H1 (cell line): ENCODE data around the gene ARHGEF12. TPM values are rescaled to one million over a fixed set of nuclear protein-coding genes. Genes with fewer than 3 reads are reported as not detected.

ENCODE experiments used
- BCL11A ChIP-seq, 2 experiments: IDR thresholded peaks; one replicate each; pipeline ENCODE4 v1.6.1; 2011; ENCODE audit warnings: low read depth in 2 of 2, low read length in 2 of 2, mild to moderate bottlenecking in 2 of 2
- CBX8 ChIP-seq: fragments of 300-800, 300-1000 bp; sonication (generic); IDR thresholded peaks from 2 replicates; pipeline ENCODE4 v1.7.1; 2016; ENCODE audit warnings: low read depth, low read length, borderline replicate concordance
- CTBP2 ChIP-seq: IDR thresholded peaks from 2 replicates; pipeline ENCODE4 v1.7.0; 2011; ENCODE audit warnings: borderline replicate concordance, mild to moderate bottlenecking, moderate library complexity, mixed read lengths, low read length; ENCODE audit not compliant: insufficient read depth, insufficient read length
- EP300 ChIP-seq, 2 experiments: IDR thresholded peaks; 1 replicate in 1 of 2; 2 replicates in 1 of 2; pipeline ENCODE4 v1.6.1; 2011 to 2012; ENCODE audit warnings: low read depth in 2 of 2, low read length in 2 of 2, mild to moderate bottlenecking in 2 of 2, borderline replicate concordance in 1 of 2, inconsistent platforms in 1 of 2, moderate library complexity in 1 of 2
- HDAC6 ChIP-seq: IDR thresholded peaks from one replicate; pipeline ENCODE4 v1.7.1; 2012; ENCODE audit warnings: low read depth, mild to moderate bottlenecking, inconsistent platforms, low read length, moderate library complexity
- JUND ChIP-seq: IDR thresholded peaks from 2 replicates; pipeline ENCODE4 v1.6.1; 2011; ENCODE audit warnings: mild to moderate bottlenecking, improper control_type of control experiment, low read length
- RAD21 ChIP-seq, 2 experiments: IDR thresholded peaks in 1 of 2; conservative IDR thresholded peaks in 1 of 2; 2 replicates each; pipeline ENCODE4 v1.6.1; 2011; ENCODE audit warnings: low read depth in 2 of 2, low read length in 2 of 2, improper control_type of control experiment in 1 of 2, inconsistent platforms in 1 of 2, mild to moderate bottlenecking in 1 of 2, moderate library complexity in 1 of 2
- SAP30 ChIP-seq: fragments of 300-600 bp; sonication (generic); IDR thresholded peaks from 2 replicates; pipeline ENCODE4 v1.7.1; 2012; ENCODE audit warnings: low read length, moderate library complexity, mild to moderate bottlenecking, inconsistent platforms; ENCODE audit not compliant: insufficient read depth, insufficient replicate concordance
- SP2 ChIP-seq: IDR thresholded peaks from 2 replicates; pipeline ENCODE4 v1.6.1; 2012; ENCODE audit warnings: mild to moderate bottlenecking, low read length, inconsistent platforms
- TAF7 ChIP-seq: optimal IDR thresholded peaks from 2 replicates; pipeline ENCODE3; 2011; ENCODE audit warnings: low read depth, mild to moderate bottlenecking, inconsistent platforms, low read length, moderate library complexity, borderline replicate concordance
- polyA plus RNA-seq, 7 experiments: library from polyadenylated mRNA; depleted of rRNA in 3 of 7; stranded (reverse) in 5 of 7; unstranded in 2 of 7; fragments of >200 nt in 5 of 7; fragments of 200-250 nt in 2 of 7; gene quantifications; 1 replicate in 5 of 7; 2 replicates in 1 of 7; 4 replicates in 1 of 7; pipeline versions ENCODE4 v1.2.1 to v1.2.3, GENCODE V29; 2011 to 2013; ENCODE audit warnings: missing spikeins in 2 of 7, mixed read lengths in 2 of 7
- total RNA-seq: library from RNA; stranded (reverse); fragmentation: NEBNext Ultra II Directional; extraction: Animal tissue kit (Norgen Biotek cat#: 25700); gene quantifications from 2 replicates; pipeline ENCODE4 v1.2.1, GENCODE V29; 2021
- TF ChIP-seq, protein P1 (sequence below): fragments of 300-600 bp; sonication (generic); IDR thresholded peaks from 2 replicates; pipeline ENCODE4 v1.7.1; 2012; ENCODE audit warnings: low read length, moderate library complexity, mild to moderate bottlenecking, inconsistent platforms; ENCODE audit not compliant: insufficient replicate concordance

The ARHGEF12 gene
- total and polyA plus RNA-seq, 2 of the 8 experiments (the other 6 are each of a cell fraction or from before 2014, with no cell fraction given), result 5.1 to 33.7 TPM

DNA sequence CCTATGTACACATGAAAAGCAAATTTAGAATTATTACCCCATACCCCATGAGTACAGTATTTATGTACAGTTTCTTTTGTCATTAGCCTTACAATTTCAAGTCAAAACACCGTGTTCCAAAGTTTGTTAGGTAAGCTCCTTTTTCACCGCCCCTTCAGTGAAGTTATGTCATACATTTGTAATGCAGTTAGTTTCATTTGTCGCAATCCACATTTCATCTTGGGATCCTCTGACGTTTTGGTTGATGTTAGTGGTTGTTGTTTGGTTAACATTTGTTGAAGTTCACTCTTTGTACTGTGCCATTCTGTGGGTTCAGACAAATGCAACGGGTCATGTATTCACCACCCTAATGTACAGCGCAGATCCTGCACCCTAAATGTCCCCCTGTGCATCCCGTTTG lies 45.2 kb downstream of the ARHGEF12 start (continued):
- TF ChIP-seq, protein P1, sequence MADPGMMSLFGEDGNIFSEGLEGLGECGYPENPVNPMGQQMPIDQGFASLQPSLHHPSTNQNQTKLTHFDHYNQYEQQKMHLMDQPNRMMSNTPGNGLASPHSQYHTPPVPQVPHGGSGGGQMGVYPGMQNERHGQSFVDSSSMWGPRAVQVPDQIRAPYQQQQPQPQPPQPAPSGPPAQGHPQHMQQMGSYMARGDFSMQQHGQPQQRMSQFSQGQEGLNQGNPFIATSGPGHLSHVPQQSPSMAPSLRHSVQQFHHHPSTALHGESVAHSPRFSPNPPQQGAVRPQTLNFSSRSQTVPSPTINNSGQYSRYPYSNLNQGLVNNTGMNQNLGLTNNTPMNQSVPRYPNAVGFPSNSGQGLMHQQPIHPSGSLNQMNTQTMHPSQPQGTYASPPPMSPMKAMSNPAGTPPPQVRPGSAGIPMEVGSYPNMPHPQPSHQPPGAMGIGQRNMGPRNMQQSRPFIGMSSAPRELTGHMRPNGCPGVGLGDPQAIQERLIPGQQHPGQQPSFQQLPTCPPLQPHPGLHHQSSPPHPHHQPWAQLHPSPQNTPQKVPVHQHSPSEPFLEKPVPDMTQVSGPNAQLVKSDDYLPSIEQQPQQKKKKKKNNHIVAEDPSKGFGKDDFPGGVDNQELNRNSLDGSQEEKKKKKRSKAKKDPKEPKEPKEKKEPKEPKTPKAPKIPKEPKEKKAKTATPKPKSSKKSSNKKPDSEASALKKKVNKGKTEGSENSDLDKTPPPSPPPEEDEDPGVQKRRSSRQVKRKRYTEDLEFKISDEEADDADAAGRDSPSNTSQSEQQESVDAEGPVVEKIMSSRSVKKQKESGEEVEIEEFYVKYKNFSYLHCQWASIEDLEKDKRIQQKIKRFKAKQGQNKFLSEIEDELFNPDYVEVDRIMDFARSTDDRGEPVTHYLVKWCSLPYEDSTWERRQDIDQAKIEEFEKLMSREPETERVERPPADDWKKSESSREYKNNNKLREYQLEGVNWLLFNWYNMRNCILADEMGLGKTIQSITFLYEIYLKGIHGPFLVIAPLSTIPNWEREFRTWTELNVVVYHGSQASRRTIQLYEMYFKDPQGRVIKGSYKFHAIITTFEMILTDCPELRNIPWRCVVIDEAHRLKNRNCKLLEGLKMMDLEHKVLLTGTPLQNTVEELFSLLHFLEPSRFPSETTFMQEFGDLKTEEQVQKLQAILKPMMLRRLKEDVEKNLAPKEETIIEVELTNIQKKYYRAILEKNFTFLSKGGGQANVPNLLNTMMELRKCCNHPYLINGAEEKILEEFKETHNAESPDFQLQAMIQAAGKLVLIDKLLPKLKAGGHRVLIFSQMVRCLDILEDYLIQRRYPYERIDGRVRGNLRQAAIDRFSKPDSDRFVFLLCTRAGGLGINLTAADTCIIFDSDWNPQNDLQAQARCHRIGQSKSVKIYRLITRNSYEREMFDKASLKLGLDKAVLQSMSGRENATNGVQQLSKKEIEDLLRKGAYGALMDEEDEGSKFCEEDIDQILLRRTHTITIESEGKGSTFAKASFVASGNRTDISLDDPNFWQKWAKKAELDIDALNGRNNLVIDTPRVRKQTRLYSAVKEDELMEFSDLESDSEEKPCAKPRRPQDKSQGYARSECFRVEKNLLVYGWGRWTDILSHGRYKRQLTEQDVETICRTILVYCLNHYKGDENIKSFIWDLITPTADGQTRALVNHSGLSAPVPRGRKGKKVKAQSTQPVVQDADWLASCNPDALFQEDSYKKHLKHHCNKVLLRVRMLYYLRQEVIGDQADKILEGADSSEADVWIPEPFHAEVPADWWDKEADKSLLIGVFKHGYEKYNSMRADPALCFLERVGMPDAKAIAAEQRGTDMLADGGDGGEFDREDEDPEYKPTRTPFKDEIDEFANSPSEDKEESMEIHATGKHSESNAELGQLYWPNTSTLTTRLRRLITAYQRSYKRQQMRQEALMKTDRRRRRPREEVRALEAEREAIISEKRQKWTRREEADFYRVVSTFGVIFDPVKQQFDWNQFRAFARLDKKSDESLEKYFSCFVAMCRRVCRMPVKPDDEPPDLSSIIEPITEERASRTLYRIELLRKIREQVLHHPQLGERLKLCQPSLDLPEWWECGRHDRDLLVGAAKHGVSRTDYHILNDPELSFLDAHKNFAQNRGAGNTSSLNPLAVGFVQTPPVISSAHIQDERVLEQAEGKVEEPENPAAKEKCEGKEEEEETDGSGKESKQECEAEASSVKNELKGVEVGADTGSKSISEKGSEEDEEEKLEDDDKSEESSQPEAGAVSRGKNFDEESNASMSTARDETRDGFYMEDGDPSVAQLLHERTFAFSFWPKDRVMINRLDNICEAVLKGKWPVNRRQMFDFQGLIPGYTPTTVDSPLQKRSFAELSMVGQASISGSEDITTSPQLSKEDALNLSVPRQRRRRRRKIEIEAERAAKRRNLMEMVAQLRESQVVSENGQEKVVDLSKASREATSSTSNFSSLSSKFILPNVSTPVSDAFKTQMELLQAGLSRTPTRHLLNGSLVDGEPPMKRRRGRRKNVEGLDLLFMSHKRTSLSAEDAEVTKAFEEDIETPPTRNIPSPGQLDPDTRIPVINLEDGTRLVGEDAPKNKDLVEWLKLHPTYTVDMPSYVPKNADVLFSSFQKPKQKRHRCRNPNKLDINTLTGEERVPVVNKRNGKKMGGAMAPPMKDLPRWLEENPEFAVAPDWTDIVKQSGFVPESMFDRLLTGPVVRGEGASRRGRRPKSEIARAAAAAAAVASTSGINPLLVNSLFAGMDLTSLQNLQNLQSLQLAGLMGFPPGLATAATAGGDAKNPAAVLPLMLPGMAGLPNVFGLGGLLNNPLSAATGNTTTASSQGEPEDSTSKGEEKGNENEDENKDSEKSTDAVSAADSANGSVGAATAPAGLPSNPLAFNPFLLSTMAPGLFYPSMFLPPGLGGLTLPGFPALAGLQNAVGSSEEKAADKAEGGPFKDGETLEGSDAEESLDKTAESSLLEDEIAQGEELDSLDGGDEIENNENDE, result no peak
- TF ChIP-seq HDAC6 (no peak), BCL11A (IDR thresholded peaks at IDR 0.05; ENCODE audit: low read depth in 2 of 2, low read length in 2 of 2) (no peak), JUND (no peak), EP300 (IDR thresholded peaks at IDR 0.05; ENCODE audit: borderline replicate concordance in 1 of 2, low read depth in 2 of 2, low read length in 2 of 2) (no peak), TAF7 (no peak), SP2 (no peak), CBX8 (no peak), RAD21 (IDR thresholded peaks at IDR 0.05 in 1 of 2, conservative IDR thresholded peaks at IDR 0.05 in 1 of 2; ENCODE audit: low read depth in 2 of 2, low read length in 2 of 2) (no peak), SAP30 (no peak), CTBP2 (no peak)
